Stimulated activated CD4-positive, alpha-beta T cell treated with anti-CD3 and anti-CD28 coated beads, TNF-alpha, amount 100 ng/mL, for 24 hours (primary cell): ENCODE measurements around the gene PRKAR2A.
"Not testable (repeated sequence)": the region's sequence is repeated elsewhere in the genome, so short reads cannot be mapped to it uniquely, and the experiment has no call there.

ENCODE experiments used
- DNase-seq, 3 experiments: peaks; one replicate each; pipeline ENCODE4 v3.0.0-alpha.2; 2020; ENCODE audit warnings: low read depth in 3 of 3

Gene PRKAR2A

GRCh38 chr3:48733752-48734518, 113.7 kb downstream of the PRKAR2A start:
- not testable (repeated sequence) for DNase-seq

DNA sequence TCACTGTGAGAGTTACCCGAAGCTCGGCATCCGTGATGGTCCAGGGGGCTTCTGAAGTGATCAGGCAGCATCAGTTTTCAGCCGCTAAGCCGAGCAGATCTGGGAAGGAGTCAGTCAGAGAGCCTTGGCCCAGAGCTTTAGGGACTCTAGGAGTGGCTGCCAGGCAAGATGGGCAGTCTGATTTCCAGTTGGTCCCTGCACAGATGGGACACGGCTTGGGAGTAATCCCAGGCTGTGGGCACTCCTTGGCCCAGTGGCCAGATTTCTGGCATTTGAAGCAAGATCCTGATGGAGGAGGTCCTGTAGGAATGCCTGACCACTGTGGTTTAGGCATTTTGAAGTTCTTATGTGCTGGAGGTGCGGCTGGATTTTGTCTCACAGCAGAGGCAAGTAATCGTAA, 120.2 kb downstream of the PRKAR2A start:
- no peak for DNase-seq

DNA sequence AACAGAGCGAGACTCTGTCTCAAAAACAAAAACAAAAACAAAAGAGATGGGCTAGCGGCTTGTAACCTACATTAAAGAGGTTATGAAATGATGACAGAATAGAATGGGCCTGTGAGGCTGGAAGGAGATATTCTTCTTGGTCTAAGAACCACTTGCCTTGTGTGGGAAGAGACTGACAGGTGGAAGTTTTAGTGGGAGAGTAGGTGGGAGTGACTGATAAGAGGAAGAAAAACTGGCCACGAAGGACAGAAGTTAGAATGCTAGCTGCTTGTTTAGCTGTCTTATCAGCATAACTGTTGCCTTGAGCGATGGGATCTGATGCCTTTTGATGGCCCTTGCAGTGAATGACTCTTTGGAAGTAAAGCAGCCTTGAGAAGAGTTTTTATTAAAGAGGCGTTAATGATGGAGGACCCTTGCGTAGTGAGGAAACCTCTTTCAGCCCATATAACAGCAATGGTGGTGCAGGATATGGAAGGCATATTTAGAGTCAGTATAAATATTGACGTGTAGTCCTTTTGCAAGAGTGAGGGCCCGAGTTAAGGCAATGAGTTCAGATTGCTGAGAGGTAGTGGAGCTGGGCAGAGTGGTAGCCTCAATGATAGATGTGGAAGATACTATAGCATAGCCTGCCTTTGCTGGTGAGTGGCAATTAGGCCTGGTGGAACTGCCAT, 122.4 kb downstream of the PRKAR2A start:
- not testable (repeated sequence) for DNase-seq

DNA sequence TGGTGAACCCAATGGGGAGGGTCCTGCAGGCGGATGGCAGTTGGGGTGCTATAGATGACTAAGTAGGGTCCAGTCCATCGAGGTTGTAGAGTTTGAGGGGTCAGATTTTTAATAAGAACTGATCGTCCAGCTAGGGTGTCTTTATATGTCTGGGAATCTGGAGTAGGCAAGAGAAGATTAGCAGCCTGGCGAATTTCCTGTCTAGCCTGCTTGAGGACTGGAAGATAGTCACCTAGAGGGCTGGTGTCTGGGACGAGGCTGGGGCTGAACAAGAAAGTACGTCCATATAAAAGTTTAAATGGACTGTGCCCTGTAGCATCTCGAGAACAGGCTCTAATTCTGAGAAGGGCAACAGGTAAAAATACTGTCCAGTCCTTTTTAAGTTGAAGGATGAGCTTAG, 123.9 kb downstream of the PRKAR2A start:
- no peak for DNase-seq

DNA sequence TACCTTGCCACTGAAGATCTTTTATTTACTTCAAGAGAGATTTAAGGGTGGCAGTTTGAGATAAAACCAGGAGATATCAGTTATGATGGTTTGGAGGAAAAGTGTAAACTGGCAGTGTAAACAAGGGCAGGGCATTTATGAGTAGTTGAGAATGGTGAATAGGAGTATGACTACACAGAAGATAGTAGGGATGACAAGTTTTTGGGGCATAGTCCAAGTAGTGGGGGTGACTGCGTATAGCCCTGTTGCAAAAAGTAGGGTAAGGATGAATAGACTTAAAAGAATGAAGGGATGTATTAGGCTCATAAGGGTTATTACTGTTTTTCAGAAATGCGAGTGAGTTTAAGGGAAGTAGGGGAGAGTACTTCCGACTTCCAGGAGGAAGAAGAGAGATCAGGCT, 124.4 kb downstream of the PRKAR2A start:
- DNase-seq, result not testable (repeated sequence)

DNA sequence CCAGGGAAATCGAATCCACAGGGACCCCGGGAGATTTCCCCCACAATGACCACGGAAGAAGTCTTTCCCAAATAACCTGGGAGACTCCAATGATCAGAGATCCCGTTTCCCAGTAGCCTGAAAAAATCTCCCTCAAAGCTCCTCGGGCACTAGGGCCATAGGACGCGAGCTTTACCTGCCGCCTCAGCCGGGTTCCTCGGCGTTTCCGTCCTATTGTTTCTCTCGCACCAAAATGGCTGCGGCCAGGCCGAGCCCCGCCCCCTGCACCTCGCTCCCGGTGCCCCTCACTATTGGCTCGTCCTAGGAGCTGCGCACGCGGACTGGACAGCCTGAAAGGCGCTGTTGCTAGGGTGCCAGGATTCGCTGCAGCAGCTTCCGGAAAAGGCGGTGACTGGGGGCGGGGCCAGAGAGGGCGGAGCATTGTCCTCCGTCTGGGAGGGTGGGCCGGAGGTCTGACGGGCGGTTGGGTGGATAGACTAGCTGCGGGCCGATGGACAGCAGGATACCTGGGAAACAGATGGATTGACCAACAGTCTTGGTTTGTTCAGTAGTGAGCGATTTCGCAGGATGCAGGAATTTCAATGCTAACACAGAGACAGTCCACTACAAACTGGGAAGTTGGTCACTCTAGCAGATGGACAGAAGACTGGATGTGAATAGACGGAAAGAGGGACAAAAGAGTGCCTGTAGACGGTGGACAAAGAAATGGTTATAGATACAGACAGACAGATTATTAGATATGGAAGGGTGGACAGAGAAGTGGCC, 130.5 kb downstream of the PRKAR2A start, which contains the start of gene IP6K2:
IP6K2 (minus strand) TSS at position 240 of the 765 bp plus-strand sequence. CDS start 21,930 bp downstream, outside the sequence.
- DNase-seq, result peak; percentile 99

DNA sequence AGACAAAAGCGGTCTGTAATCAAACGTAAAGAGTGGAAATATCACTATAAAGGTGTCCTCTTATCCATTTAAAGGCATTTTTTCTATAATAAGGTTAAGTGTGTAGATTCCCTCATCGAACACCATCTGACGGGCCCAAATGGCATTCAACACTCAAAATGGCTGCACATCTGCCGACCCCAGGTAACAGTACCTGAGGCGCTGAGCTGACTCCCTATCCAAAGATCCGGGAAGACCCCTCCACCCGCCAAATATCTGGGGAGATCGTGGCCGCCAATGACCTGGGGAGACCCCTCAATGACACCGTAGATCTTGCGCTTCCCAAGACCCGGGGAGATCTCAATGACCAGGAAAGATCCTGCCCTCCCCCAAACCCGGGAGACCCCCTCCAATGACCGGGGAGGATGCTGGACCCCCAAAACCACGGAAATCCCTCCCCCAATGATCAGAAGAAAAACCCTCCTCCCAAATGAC, 131.1 kb downstream of the PRKAR2A start:
- DNase-seq, result peak in 1 of 3 experiments; percentile 7

GRCh38 chr3:48715174-48715800, 132.4 kb downstream of the PRKAR2A start:
- DNase-seq, result no peak

DNA sequence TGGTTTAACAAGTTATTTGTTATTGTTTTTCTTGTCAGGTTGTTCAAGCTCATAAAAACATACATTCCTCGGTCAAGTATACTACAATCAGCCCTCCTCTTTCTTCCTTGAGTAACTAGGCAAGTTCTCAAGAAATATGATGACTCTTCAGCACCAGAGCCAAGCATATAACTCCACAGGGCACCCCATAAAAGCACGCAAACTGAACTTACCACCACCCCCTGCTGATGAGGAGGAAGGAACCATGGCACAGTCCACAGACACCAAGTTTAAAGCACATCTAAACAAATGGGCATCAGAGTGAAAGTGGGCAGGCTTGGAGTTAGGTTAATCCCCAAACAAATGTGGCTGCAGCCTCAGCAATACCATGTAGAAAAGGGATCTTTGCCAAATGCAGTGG, 135.9 kb downstream of the PRKAR2A start:
- DNase-seq, result no peak

- DNase-seq, result no peak
These were observed 138.6 kb downstream of the PRKAR2A start for GRCh38 chr3:48709051-48709461.

- no peak for DNase-seq
These were observed 139.2 kb downstream of the PRKAR2A start for GRCh38 chr3:48708481-48708889.

DNA sequence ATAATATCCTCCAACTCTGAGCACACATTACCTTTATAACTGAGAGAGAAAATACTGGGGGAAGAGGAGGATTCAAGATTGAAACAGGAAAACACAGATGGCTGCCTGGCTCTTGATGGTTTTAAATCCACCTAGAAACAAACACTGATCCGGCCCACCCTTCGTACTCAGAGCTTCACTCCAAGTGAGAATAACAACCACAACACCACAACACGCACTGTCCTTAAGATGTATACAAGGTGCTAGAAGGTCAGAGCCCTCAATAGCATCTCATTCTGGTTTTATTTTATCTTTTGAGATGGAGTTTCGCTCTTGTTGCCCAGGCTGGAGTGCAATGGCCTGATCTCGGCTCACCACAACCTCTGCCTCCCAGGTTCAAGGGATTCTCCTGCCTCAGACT, 140.5 kb downstream of the PRKAR2A start:
- no peak for DNase-seq

DNA sequence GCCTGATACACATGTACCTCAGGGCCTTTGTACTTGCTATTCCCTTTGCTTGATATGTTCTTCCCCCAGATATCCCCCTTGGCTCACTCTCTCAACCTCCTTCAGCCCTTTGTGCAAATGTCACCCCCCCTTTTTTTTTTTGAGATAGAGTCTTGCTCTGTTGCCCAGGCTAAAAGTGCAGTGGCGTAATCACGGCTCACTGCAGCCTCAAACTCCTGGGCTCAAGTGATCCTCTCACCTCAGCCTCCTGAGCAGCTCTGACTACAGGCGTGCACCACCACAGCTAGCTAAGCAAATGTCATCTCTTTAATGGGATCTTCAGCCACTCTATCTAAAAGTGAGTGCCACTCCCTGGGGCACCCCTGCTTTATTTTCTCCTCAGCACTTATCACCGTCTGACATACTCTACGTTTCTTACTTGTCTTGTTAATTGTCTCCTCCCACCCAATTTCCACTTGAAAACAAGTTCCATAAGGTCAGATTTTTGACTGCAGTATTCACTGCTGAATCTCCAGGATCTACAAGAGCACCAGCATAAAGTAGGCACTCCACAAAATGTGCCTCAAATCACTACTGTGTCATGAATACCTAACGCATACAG, 145.3 kb downstream of the PRKAR2A start:
- no peak for DNase-seq

DNA sequence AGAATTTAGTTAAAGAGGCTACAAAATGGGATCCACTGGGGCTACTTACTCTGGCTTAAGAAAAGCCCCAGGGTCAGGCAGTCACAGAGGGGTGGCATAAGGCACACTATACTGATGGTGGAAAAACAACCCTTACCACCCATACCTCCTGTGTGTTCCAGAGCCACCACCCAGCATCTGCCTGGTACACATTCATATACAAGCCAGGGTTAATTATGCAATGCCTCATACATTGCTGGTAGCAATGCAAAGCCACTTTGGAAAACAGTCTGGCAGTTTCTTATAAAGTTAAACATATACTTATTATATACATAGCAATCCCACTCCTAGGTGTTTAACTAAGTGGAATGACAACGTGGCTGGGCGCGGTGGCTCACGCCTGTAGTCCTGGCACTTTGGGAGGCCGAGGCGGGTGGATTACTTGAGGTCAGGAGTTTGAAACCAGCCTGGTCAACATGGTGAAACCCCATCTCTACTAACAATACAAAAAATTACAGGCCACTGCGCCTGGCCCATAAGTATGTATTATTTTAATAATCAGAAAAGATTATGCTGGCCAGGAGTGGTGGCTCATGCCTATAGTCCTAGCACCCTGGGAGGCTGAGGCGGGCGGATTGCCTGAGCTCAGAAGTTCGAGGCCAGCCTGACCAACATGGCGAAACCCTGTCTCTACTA, 146.8 kb downstream of the PRKAR2A start:
- DNase-seq, result no peak

DNA sequence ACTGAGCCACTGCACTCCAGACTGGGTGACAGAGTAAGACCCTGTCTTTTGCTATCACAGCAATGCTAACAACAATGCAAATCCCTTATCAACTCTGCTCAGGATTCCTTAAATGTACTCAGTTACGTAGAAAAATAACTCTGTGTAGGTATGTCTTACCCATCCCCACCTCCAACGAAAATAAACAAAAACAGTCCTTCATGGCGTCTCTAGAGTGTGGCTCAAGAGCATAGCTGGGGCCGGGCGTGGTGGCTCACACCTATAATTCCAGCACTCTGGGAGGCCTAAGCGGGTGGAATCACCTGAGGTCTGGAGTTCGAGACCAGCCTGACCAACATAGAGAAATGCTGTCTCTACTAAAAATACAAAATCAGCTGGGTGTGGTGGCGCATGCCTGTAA, 148.8 kb downstream of the PRKAR2A start:
- DNase-seq, result no peak

DNA sequence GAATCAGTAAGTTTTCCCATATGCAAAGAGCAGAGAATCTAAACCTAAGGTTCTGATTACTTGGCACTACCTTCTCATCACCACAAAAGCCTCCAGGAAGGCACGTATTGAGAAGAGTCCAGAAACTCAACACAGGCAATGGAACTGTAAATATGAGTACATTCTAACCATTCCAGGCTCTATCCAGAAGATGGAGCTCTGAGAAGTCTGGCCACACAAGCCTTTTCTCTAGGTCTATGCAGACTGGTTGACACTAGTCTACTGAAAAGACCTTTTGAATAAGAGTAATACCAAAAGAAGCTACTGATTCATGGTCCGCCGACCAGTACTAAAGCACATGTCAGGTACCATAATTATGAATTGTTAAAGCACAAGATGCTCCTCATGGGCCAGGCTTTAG, 149.7 kb downstream of the PRKAR2A start:
- no peak for DNase-seq

- no peak for DNase-seq
These were observed 151.1 kb downstream of the PRKAR2A start for GRCh38 chr3:48696601-48697000.
